HG03097 (cell line): ENCODE measurements around the gene ADD1.
"Not testable (repeated sequence)": the region's sequence is repeated elsewhere in the genome, so short reads cannot be mapped to it uniquely, and the experiment has no call there.

Experiments used
- ATAC-seq: cut with Tn5 transposase; IDR thresholded peaks from one replicate; pipeline ENCODE4 v1.9.1; 2021; ENCODE audit not compliant: unreplicated experiment, low FRiP score

ADD1 gene

GRCh38 chr4:2942037-2942531 lies 98.4 kb downstream of the ADD1 start:
- no peak for ATAC-seq

- ATAC-seq = no peak
Observed at GRCh38 chr4:2942532-2943363, 99.1 kb downstream of the ADD1 start.

- no peak for ATAC-seq
Observed at GRCh38 chr4:2943364-2944090, 99.9 kb downstream of the ADD1 start.

- ATAC-seq = no peak
Observed at GRCh38 chr4:2944091-2944482, 100.4 kb downstream of the ADD1 start.

- ATAC-seq = no peak
Observed at GRCh38 chr4:2944586-2945526, 101.2 kb downstream of the ADD1 start.

- not testable (repeated sequence) for ATAC-seq
Observed at GRCh38 chr4:2945619-2946604, 102.3 kb downstream of the ADD1 start.

- no peak for ATAC-seq
Observed at GRCh38 chr4:2946812-2947600, 103.4 kb downstream of the ADD1 start.

- no peak for ATAC-seq
Observed at GRCh38 chr4:2947926-2948325, 104.3 kb downstream of the ADD1 start.

- ATAC-seq = no peak
Observed at GRCh38 chr4:2948895-2949781, 105.5 kb downstream of the ADD1 start.

- ATAC-seq = no peak
Observed at GRCh38 chr4:2949782-2950125, 106.1 kb downstream of the ADD1 start.

GRCh38 chr4:2950221-2950989 lies 106.8 kb downstream of the ADD1 start:
- no peak for ATAC-seq

GRCh38 chr4:2953496-2953895 lies 109.9 kb downstream of the ADD1 start:
- ATAC-seq = no peak

GRCh38 chr4:2954358-2955185 lies 110.9 kb downstream of the ADD1 start:
- ATAC-seq = no peak

GRCh38 chr4:2955186-2956044 lies 111.8 kb downstream of the ADD1 start:
- ATAC-seq = not testable (repeated sequence)

- ATAC-seq = no peak
Observed at GRCh38 chr4:2958446-2958845, 114.8 kb downstream of the ADD1 start.
